HG03439 (cell line): Measurements from ENCODE around the gene TMEM266.

Experiments used
- ATAC-seq: cut with Tn5 transposase; IDR thresholded peaks from one replicate; pipeline ENCODE4 v1.9.1; 2021; ENCODE audit warnings: mild to moderate bottlenecking, moderate library complexity; ENCODE audit not compliant: unreplicated experiment

The TMEM266 gene

GRCh38 chr15:76160426-76161152, 100.8 kb downstream of the TMEM266 start:
- no peak for ATAC-seq

GRCh38 chr15:76161153-76162035, 101.6 kb downstream of the TMEM266 start:
- no peak for ATAC-seq

GRCh38 chr15:76162036-76162398, 102.2 kb downstream of the TMEM266 start:
- no peak for ATAC-seq

GRCh38 chr15:76162784-76163456, 103.1 kb downstream of the TMEM266 start:
- no peak for ATAC-seq

GRCh38 chr15:76163457-76164295, 103.9 kb downstream of the TMEM266 start:
- no peak for ATAC-seq

GRCh38 chr15:76164602-76165001, 104.8 kb downstream of the TMEM266 start:
- ATAC-seq, result no peak

- no peak for ATAC-seq
Observed at GRCh38 chr15:76165951-76166350, 106.2 kb downstream of the TMEM266 start.

- ATAC-seq, result no peak
Observed at GRCh38 chr15:76168237-76168984, 108.6 kb downstream of the TMEM266 start.

GRCh38 chr15:76169018-76169417, 109.2 kb downstream of the TMEM266 start:
- no peak for ATAC-seq

- ATAC-seq, result no peak
Observed at GRCh38 chr15:76169911-76170800, 110.4 kb downstream of the TMEM266 start.

GRCh38 chr15:76172782-76173181, 113.0 kb downstream of the TMEM266 start:
- no peak for ATAC-seq

GRCh38 chr15:76173317-76173834, 113.6 kb downstream of the TMEM266 start:
- no peak for ATAC-seq

GRCh38 chr15:76174654-76175053, 114.9 kb downstream of the TMEM266 start:
- no peak for ATAC-seq

- ATAC-seq, result no peak
Observed at GRCh38 chr15:76175442-76175841, 115.7 kb downstream of the TMEM266 start.

- no peak for ATAC-seq
Observed at GRCh38 chr15:76176059-76176458, 116.3 kb downstream of the TMEM266 start.

- ATAC-seq, result no peak
Observed at GRCh38 chr15:76176487-76177085, 116.8 kb downstream of the TMEM266 start.

- no peak for ATAC-seq
Observed at GRCh38 chr15:76177491-76178040, 117.8 kb downstream of the TMEM266 start.
